Activated naive CD8-positive, alpha-beta T cell treated with anti-CD3 and anti-CD28 coated beads, Interleukin-2, amount 50 U/mL, for 16 hours (primary cell): ENCODE results near the gene PDE8A.

ENCODE experiments used
- DNase-seq: peaks from one replicate; pipeline ENCODE4 v3.0.0-alpha.2; 2020; ENCODE audit warnings: low read depth, low spot score

PDE8A gene

GRCh38 chr15:84981711-84982300, at the start of gene PDE8A:
TSS of gene PDE8A (plus strand) at chr15:84981856. CDS start at chr15:84982163, 307 bp downstream.
- no peak for DNase-seq

- DNase-seq, result no peak
These were observed 46.5 kb upstream of the PDE8A start for GRCh38 chr15:84934942-84935729.

GRCh38 chr15:84937144-84937543, 44.5 kb upstream of the PDE8A start:
- no peak for DNase-seq

- DNase-seq, result no peak
These were observed 42.9 kb upstream of the PDE8A start for GRCh38 chr15:84938726-84939125.

GRCh38 chr15:84940399-84940798, 41.3 kb upstream of the PDE8A start:
- no peak for DNase-seq

- no peak for DNase-seq
These were observed 39.2 kb upstream of the PDE8A start for GRCh38 chr15:84942456-84942855.

GRCh38 chr15:84944311-84944710, 37.3 kb upstream of the PDE8A start:
- DNase-seq, result no peak

- DNase-seq, result no peak
These were observed 36.8 kb upstream of the PDE8A start for GRCh38 chr15:84944861-84945260.

GRCh38 chr15:84946772-84947489, 34.7 kb upstream of the PDE8A start:
- no peak for DNase-seq

- no peak for DNase-seq
These were observed 33.5 kb upstream of the PDE8A start for GRCh38 chr15:84947947-84948830.

- no peak for DNase-seq
These were observed 32.6 kb upstream of the PDE8A start for GRCh38 chr15:84949043-84949442.

- DNase-seq, result no peak
These were observed 31.6 kb upstream of the PDE8A start for GRCh38 chr15:84949845-84950569.

- DNase-seq, result no peak
These were observed 31.0 kb upstream of the PDE8A start for GRCh38 chr15:84950570-84951111.

- no peak for DNase-seq
These were observed 29.9 kb upstream of the PDE8A start for GRCh38 chr15:84951736-84952135.

GRCh38 chr15:84953136-84953535, 28.5 kb upstream of the PDE8A start:
- DNase-seq, result no peak

- DNase-seq, result no peak
These were observed 27.9 kb upstream of the PDE8A start for GRCh38 chr15:84953726-84954125.

- no peak for DNase-seq
These were observed 26.4 kb upstream of the PDE8A start for GRCh38 chr15:84955089-84955848.

- DNase-seq, result no peak
These were observed 25.5 kb upstream of the PDE8A start for GRCh38 chr15:84956199-84956598.

GRCh38 chr15:84960391-84961113, 21.1 kb upstream of the PDE8A start:
- no peak for DNase-seq
